Measurements from ENCODE around the gene APOA1. TPM values are rescaled to one million over a fixed set of nuclear protein-coding genes. Genes with fewer than 3 reads are reported as not detected.

The APOA1 gene
- polyA plus RNA-seq, 1 experiment, result not detected

GRCh38 chr11:116830184-116830912 lies 7.1 kb downstream of the APOA1 start:
- Histone ChIP-seq H3K27ac (ENCODE audit: low read depth, low read length) (no peak overlapping the region), H3K9me3 (ENCODE audit: control insufficient read depth, insufficient read depth, low read length) (no peaks in the 10 kb centered on the region), H3K4me3 (ENCODE audit: low read depth, low read length) (no peak overlapping the region), H3K27me3 (ENCODE audit: control insufficient read depth, insufficient read depth, low read length) (peaks cover 2% of the 10 kb centered on the region)
- DNase-seq (ENCODE audit: low read depth, low spot score), result no peak
- ChIA-PET POLR2A (no interaction called here), CTCF (interaction anchor here (0.7 kb wide), 1 partner anchor 39 kb away, joined by 3 read pairs; the partner anchor contains the start of gene APOA5)
- no peak for TF ChIP-seq CTCF (IDR thresholded peaks at IDR 0.05; ENCODE audit: low read depth, low read length)

GRCh38 chr11:116829525-116830183 lies 7.8 kb downstream of the APOA1 start, which contains the start of gene APOC3:
Gene APOC3, plus strand, starts transcription at chr11:116829907. Its CDS starts 676 bp downstream, at chr11:116830583.
- ChIA-PET CTCF (interaction anchor here (0.7 kb wide), 1 partner anchor 38 kb away, joined by 3 read pairs; the partner anchor contains the start of gene APOA5), POLR2A (interaction anchor here (0.6 kb wide), 1 partner anchor 350 kb away, joined by 3 read pairs; no protein-coding TSS in a partner anchor)
- Histone ChIP-seq H3K27me3 (ENCODE audit: control insufficient read depth, insufficient read depth, low read length) (peaks cover 2% of the 10 kb centered on the region), H3K9me3 (ENCODE audit: control insufficient read depth, insufficient read depth, low read length) (no peaks in the 10 kb centered on the region), H3K27ac (ENCODE audit: low read depth, low read length) (no peak within 1 kb of the TSS), H3K4me3 (ENCODE audit: low read depth, low read length) (no peak within 1 kb of the TSS)
- no peak for DNase-seq (ENCODE audit: low read depth, low spot score)
- TF ChIP-seq CTCF (IDR thresholded peaks at IDR 0.05; ENCODE audit: low read depth, low read length), result no peak

GRCh38 chr11:116828632-116829524 lies 8.5 kb downstream of the APOA1 start:
- Histone ChIP-seq H3K27ac (ENCODE audit: low read depth, low read length) (no peak overlapping the region), H3K9me3 (ENCODE audit: control insufficient read depth, insufficient read depth, low read length) (no peaks in the 10 kb centered on the region), H3K27me3 (ENCODE audit: control insufficient read depth, insufficient read depth, low read length) (peaks cover 2% of the 10 kb centered on the region), H3K4me3 (ENCODE audit: low read depth, low read length) (no peak overlapping the region)
- CTCF ChIA-PET, result no interaction called here
- TF ChIP-seq CTCF (IDR thresholded peaks at IDR 0.05; ENCODE audit: low read depth, low read length), result no peak
- POLR2A ChIA-PET, result no interaction called here
- DNase-seq (ENCODE audit: low read depth, low spot score), result no peak

GRCh38 chr11:116827461-116827860 lies 10.0 kb downstream of the APOA1 start:
- Histone ChIP-seq H3K27ac (ENCODE audit: low read depth, low read length) (no peak overlapping the region), H3K27me3 (ENCODE audit: control insufficient read depth, insufficient read depth, low read length) (peaks cover 5% of the 10 kb centered on the region), H3K4me3 (ENCODE audit: low read depth, low read length) (no peak overlapping the region), H3K9me3 (ENCODE audit: control insufficient read depth, insufficient read depth, low read length) (no peaks in the 10 kb centered on the region)
- no peak for DNase-seq (ENCODE audit: low read depth, low spot score)
- no peak for TF ChIP-seq CTCF (IDR thresholded peaks at IDR 0.05; ENCODE audit: low read depth, low read length)
- ChIA-PET POLR2A (no interaction called here), CTCF (interaction anchor here (1.0 kb wide), 1 partner anchor 13 kb away, joined by 3 read pairs; no protein-coding TSS in a partner anchor)
